Superior temporal gyrus (tissue), 1 donor: ENCODE measurements around the gene ALS2CL.

Source experiments
- DNase-seq: peaks from one replicate; pipeline ENCODE4 v3.0.0-alpha.2; 2016; ENCODE audit errors: extremely low spot score

ALS2CL gene

GRCh38 chr3:46703013-46703520, 9.6 kb upstream of the ALS2CL start:
- DNase-seq, result no peak

- DNase-seq, result no peak
Observed at GRCh38 chr3:46702246-46703012, 8.9 kb upstream of the ALS2CL start.

GRCh38 chr3:46701181-46701939, 7.9 kb upstream of the ALS2CL start, which contains the start of gene TMIE:
Gene TMIE, plus strand, starts transcription at chr3:46701392. Its CDS starts 96 bp downstream, at chr3:46701488.
- no peak for DNase-seq

GRCh38 chr3:46700772-46701171, 7.3 kb upstream of the ALS2CL start:
- no peak for DNase-seq

GRCh38 chr3:46699676-46700523, 6.4 kb upstream of the ALS2CL start:
- DNase-seq, result no peak

- no peak for DNase-seq
Observed at GRCh38 chr3:46695962-46696894, 2.7 kb upstream of the ALS2CL start.

- DNase-seq, result no peak
Observed at GRCh38 chr3:46695177-46695961, 1.9 kb upstream of the ALS2CL start.

GRCh38 chr3:46694520-46694919, 1.0 kb upstream of the ALS2CL start:
- no peak for DNase-seq

GRCh38 chr3:46693892-46694226, 380 bp upstream of the ALS2CL start:
- no peak for DNase-seq

GRCh38 chr3:46692566-46692990, 901 bp downstream of the ALS2CL start:
- no peak for DNase-seq

- no peak for DNase-seq
Observed at GRCh38 chr3:46690798-46691197, 2.7 kb downstream of the ALS2CL start.

- DNase-seq, result no peak
Observed at GRCh38 chr3:46685446-46685845, 8.0 kb downstream of the ALS2CL start.

GRCh38 chr3:46684891-46685290, 8.6 kb downstream of the ALS2CL start:
- no peak for DNase-seq

- no peak for DNase-seq
Observed at GRCh38 chr3:46682974-46683373, 10.5 kb downstream of the ALS2CL start.

- DNase-seq, result no peak
Observed at GRCh38 chr3:46681856-46682540, 11.5 kb downstream of the ALS2CL start.

GRCh38 chr3:46681387-46681786, 12.1 kb downstream of the ALS2CL start:
- no peak for DNase-seq

- no peak for DNase-seq
Observed at GRCh38 chr3:46680298-46680826, 13.1 kb downstream of the ALS2CL start.

GRCh38 chr3:46679681-46680080, 13.8 kb downstream of the ALS2CL start:
- no peak for DNase-seq

- no peak for DNase-seq
Observed at GRCh38 chr3:46678280-46678679, 15.2 kb downstream of the ALS2CL start.
